Inferior parietal cortex (tissue), 1 donor: ENCODE data around the gene IL1RL1.

Source experiments
- DNase-seq: peaks from one replicate; pipeline ENCODE4 v3.0.0-alpha.2; 2016; ENCODE audit errors: extremely low spot score

The IL1RL1 gene

DNA sequence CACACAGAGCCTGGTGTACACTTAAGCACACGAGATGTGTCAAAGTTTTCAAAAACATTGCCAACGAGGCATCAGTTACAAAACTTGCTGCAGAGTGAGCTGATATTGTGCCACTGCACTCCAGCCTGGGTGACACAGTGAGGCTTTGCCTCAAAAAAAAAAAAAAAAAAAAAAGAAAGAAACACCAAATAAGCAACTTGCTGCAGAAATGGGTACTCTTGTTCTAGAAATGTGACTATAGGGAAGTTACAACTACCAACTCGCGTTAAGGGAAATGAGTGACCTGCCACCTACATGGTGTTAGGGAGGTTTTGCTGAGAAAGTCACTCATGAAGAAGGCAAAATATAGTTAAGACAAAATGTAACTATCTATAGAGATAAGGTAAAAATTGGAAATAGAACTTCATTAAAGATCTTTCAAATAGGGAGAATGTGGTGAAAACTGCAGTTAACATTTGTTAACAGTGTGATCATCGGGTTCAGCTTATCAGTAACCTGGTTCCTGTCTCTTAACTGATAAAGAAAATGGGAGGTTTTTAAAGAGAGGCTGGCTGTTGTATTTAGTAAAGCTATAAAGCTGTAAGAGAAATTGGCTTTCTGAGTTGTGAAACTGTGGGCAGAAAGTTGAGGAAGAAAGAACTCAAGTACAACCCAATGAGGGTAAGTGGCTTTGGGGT, at the start of gene IL1RL1:
TSS of gene IL1RL1 (plus strand) at position 600 of the 677 bp plus-strand sequence. CDS start 26,702 bp downstream, outside the sequence.
- DNase-seq = no peak

DNA sequence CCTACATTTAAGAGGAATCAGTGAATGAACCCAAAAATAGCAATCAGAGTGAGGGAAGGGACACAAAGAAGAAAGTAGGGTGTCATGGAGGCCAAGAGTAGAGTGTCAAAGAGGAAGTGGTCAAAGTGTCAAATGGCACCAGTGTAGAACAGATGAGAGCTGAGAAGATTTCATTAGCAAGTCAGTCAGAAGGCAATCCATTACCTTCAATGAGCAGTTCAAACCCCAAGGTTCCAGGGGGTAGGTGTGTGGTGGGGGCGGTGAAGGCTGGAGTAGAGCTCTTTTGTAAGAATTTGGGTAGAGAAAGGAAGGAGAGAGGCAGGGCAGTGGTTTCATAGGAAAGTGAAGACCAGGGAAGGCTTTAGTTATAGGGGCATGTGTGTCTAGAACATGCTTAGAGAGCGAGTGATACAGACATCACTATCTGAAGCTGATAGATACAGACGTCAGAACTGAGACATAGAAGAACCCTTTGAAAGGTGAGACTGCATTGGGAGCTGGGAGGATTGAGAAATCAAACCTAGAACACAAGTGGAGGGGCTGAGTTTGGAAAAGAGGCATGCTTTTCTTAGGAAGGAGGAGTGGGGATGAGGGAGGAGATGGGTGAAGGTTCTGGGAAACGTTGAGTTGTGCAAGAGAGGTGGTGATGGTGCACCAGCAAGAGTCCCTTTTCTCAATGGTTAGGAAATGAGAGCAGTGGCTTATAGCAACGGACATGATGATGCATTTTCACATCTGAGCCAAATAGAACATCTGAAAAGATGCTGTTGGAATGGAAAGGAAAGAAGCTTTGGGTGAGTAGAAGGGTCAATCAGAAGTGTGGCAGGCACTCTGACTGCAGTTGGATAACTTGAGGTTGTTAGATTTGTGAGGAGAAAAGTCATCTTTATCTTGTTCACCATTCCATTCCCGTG, 48.9 kb upstream of the IL1RL1 start:
- no peak for DNase-seq

DNA sequence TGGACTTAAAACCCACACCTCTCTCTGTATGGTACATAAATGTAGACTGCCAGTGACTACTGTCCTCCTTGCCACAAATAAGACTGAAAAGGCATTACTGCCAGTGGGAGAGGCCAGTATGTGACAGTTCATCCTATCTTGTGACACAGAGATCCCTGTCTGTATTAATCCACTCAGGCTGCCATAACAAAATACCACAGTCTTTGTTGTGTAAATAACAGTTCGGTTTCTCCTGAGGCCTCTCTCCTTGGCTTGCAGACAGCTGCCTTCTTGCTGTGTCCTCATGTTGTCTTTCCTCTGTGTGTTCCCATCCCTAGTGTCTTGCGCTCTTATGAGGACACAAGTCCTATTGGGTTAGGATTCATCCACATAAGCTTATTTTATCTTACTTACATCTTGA, 46.4 kb upstream of the IL1RL1 start:
- no peak for DNase-seq

DNA sequence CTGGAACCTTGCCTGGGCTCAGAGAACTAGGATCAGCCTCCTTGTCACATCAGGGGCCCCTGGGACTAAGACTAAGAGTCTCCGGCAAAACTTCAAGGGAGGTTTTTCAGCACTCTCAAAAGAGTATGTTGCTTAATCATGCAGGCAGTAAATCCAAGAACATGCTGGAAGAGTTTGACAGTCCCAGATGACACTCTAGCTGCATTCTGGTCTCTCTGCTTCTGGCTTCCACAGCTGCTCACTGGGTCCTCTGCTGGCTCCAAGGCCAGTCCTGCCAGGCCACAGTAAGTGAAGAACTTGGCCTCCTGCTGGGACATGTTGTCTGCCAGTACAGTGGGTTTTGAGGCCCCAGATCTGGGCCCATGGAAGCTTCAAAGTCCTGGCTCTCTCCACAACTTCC, 45.2 kb upstream of the IL1RL1 start:
- DNase-seq = no peak

DNA sequence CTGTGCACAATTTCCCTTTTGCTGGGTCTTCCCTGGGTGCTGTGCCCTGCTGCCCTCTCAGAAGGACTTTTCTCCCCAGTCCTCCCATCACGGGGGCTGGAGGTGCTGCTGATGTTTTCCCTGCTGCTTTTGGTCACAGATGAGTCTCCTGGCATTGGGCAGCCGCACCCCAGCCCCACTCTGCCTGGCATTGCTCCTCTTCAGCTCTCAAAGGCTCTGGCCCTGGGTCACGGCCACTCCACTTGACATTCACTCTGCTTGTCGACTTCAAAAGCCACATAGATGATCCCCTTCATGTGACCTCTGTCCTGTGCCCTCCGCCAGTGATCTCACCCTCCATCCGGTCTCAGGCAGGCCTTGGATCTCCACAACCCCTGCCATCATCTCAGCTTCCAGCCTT, 43.6 kb upstream of the IL1RL1 start:
- DNase-seq = no peak

DNA sequence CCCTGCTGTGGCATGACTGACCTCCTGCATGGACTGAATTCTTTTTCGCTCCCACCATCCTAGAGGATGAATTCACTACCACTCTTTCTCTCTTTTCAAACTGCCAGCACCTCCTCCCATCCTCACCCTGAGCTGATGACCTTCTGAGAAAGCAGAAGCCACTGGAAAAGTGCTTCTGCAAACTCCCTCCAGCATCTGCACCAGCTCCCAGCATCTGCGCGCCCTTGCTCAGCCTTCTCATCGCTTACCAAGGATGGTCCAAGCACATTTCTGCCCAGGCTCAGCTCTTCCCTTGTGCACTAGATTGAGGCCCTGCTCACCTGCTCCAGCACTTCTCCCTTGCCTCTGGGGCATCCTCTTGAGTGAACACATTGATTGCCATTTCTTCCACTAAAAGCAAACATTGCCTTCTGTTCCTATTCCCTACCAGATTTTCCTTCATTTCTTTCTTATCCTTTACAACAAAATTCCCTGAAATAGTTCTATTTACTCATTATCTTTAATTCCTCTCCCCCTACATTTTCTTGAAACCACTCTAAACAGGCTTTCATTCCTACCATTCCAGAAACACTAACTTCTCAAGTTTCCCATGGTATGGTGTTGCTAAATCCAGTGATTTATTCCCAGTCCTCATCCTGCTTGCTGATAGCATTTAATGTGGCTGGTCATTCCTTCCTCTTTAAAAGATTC, 42.7 kb upstream of the IL1RL1 start:
- DNase-seq = no peak

DNA sequence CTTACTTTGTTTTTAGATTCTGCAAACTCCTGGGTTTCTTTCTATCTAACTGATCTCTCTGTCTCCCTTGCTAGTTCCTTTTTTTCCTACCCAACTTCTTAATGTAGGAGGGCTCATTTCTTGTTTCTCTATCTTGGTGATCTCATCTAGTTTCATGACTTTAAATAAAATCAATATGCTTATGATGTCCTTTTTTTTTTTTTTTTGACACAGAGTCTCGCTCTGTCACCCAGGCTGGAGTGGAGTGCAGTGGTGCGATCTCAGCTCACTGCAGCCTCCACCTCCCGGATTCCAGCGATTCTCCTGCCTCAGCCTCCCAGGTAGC, 42.2 kb upstream of the IL1RL1 start:
- DNase-seq = no peak

DNA sequence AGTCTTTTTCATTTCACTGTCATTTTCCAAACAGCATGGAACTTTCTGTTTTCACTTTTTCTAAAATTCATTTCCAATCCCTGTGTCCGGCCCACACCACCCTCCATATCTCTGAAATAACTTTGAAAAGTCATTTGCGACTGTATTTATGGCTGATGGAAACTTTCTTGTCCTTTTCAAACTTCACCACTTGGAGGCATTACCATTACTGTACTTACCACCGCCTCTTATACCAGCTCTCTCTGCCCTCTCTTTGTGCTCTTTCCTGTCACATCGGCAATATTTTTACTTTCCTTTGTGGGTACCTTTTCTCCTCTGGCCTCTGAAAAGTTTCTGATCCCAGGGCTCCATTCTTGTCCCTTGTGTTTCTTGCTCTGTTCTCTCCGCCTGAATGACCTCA, 39.5 kb upstream of the IL1RL1 start:
- no peak for DNase-seq

DNA sequence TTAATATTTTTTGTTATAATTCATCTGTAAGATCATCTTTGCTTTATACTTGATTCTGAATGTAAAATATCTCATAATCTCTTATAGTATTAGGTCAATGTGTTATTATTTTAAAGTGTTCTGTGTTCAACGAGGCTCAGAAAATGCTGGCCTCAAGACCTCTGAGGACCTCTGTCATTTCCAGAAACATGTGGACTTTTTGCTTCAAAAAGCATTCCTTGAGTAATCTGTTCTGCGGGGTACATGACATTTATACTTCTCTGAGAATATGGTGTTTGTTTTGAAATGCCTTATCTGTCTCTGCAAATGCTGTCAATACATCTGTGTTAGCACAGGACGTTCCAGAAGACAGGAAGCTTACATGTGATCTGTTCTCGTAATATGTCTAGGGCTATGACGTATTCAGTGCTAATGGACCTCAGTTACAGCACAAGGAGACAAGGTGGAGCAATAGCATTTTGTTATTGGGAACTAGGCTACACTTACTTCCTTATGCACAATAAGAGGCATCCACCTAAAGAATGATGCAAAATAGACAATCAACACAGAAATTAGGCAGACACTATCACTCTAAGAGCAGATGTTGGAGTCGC, 37.6 kb upstream of the IL1RL1 start:
- no peak for DNase-seq

DNA sequence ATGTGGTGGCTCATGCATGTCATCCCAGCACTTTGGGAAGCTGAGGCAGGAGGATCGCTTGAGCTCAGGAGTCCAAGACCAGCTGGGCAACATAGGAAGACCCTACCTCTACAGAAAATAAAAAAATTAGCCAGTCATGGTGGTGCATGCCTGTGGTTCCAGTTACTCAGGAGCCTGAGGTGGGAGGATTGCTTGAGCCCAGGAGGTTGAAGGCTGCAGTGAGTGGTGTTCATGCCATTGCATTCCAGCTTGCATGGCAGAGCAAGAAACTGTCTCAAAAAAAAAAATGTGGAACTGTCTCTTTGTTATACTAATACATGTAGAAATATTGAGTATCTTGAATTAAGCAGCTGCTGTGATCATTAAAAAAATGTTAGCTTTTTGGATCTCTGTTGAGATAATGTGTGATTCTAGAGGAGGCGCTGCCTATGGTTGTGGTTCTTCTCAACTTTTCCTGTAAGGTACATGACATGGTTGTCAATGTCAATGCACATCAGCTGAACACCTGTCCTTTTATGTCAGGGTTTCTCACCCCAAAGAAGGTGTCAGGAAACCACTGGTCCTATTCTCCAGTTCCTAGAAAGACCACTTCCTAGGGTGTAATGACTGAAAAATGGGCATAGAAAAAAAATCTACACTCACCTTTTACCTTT, 34.7 kb upstream of the IL1RL1 start:
- DNase-seq = no peak

DNA sequence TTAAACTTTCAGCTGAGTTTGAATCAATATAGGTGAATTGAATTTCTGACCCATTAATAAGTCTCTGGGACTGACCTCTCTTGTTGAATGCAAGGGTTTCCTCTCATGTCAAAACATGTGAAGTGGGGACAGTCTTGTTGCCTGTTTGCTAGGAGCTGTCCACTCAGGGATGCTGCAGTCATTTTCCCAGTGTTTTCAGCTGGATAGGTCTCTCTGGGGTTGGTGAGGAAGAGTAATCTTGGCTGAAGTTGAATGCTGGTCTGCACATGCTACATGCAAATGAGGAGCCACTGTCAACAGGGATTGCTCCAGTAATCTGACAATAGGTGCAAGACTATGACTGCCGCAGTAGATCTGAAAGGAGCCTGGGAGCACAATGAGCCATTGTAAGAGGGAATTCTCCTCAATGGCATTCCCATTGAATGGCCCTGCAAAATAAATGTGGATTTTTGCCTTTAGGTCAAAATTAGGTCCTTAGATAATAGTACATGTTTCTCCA, 34.1 kb upstream of the IL1RL1 start:
- DNase-seq = no peak

DNA sequence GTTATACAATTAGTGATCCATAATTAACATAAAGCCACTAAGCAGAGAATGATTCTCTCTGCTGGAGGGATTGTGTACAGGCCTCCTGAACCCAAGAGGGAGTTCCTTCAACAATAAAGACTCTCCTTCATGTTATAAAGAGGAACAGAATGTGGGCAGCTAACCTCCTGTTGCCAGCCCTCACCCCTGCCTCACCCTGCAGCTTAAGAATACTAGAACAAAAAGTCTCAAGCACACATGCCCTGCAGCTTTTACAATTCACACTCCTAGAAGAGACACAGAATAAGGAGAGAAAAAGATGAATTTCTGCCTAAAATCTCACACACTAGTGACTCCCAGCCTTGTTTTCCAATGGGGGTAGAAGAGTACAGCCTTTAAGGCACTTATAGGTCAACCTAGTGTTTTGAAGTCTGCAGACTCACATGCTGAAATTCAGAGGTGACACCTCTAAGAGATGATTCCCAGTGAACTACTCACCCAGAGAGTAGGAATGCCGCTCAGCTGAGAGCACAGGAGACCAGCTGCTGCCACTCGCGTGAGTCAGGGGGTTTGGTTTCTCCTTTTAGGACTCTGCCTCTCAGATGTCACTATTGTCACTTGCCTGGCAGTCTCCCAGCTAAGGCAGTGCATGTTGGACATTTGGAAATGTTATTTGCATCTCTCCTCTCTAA, 32.5 kb upstream of the IL1RL1 start:
- DNase-seq = no peak

DNA sequence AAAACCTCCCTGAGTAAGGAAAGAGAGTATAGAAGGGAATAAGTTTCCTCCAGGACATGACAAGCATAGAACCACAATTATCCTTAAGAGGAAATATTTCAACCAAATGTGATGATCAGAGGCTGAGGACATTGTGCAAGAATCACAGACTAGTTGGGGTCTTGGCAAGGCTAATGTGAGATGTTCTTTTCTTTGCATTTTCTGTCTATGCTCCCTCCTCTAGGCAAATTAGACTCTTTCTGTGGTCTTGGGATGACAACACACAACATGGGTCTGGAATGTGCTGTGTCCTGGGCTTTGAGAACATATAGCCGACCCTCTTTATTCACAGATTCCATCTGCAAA, 32.0 kb upstream of the IL1RL1 start:
- DNase-seq = no peak

DNA sequence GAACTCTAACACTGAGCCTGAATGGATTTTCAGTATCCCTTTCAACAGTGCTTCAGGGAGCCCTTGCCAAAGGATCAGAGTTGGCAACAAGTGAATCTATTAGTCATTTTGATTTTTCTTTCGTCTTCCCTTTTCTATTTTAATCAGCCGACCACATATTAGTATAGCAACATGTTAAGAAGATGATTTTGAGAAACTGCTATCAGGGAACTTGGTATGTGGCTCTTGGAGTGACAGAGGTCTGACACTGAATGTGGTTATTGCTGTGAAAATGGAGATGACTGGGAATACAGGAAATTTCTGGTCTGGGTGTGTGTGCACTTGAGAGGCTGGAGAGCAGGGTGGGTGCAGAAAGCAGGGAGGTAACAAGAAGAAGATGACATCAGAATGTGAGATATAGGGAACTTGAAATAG, 28.7 kb upstream of the IL1RL1 start:
- no peak for DNase-seq

DNA sequence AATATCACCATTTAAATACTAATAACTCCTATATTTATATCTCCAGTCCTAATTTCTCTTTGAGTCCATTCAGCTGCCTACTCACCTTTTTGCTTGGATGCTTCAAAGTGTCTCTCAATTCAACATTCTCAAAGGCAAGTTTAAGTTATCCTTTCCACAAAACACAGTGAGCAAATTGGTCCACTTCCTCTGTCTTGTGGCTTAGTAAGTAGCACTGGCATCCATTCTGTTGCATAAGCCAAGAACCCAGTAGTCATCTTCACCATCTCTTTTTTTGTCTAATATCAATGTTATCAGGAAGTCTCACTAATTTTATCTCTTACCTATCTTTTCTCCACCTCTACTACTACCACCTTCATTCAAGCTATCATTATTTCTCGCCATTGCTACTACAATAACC, 27.4 kb upstream of the IL1RL1 start:
- no peak for DNase-seq

DNA sequence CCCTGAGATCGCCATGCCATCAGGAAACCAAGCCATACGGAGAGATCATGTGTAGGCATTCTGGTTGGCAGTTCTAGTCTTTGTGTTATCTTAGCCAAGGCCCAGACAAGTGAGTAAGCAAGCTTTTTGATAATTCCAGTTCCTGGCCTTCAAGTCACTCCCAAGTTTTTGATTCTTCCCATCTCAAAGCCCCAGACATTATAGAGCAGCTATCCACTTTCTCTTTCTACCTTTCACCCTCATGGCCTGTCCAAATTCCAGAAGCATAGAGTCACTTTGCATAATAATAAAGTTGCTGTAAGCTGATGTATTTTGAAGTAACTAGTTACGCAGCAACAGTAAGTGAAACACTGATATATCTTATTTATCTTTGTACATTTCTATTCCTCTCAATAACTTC, 26.8 kb upstream of the IL1RL1 start:
- DNase-seq = no peak

DNA sequence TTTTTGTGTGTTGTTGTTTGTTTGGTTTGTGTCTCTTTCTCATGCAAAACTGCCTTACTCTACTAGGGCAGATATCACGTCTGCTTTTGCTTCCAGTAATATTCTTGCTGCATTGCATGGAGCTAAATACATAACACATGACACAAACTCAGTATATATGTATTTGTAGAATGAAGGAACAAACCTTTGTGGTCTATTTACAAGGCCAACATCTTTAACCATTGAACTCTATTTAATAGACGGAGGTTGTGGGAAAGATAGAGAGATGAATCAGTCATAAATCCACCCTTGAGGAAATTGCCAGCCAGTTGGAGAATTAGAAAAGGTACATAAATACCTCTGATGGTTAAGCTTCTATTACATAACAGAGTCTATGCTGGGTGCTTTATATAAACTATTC, 26.0 kb upstream of the IL1RL1 start:
- no peak for DNase-seq

DNA sequence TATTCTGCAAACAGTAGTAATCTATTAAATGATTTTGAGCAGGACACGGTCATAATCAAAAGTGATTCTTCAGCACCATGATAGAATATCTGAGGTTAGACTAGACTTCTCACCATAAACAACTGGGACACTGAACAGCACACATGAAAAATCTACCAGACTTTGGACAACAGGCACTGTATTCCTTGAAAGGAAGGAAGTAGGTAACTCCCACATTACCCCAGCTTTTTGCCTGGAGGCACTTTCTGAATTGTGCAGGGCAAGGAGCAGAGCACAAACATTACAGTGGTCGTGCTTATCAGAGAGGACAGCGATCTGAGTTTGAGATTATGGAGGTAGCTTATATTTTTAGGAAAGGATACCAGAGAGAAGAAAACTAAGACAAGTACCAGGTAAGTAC, 25.3 kb upstream of the IL1RL1 start:
- no peak for DNase-seq

DNA sequence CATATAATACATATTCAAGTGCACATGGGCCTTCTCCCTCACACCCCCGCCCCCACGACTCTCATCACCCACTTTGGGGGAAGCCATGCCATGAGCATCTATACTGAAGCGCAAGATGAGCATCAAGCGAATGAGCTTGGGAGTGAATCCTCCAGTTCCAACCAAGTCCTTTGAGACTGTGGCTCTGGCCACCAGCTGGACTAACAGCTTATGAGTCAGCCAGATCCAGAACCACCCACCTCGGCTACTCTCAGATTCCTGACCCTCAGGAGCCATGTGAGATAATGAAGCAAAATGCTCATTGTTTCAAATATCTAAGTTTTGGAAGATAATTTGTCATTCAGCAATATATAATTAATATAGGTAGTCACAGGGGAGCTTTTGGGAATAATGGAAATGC, 22.2 kb upstream of the IL1RL1 start:
- DNase-seq = no peak

DNA sequence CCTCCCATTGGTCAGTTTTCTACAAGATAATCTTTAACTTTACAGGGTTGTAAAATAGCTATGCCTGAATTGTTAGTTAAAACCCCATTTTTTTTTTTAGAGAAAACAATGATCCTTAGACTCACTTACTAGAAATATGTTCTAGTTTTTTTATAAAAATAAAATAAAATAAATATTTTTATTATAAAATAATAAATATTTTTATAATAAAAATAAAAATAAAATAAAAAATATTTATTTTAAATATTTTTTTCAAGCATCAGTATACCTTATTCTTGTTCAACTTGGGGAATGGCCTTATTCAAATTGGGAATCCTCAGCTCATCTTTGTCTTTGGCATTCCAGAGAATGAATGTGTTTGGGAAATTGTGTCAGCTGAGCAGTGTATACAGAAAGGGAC, 20.8 kb upstream of the IL1RL1 start:
- DNase-seq = no peak
